Mammary epithelial cell (primary cell): ENCODE measurements around the gene PIK3C2G.

Experiments
- CTCF ChIP-seq, 2 donors: IDR thresholded peaks in 1 of 2; conservative IDR thresholded peaks in 1 of 2; 2 replicates each; pipeline ENCODE4 v1.5.1; 2011 to 2012; ENCODE audit warnings: inconsistent platforms in 2 of 2, low read length in 2 of 2, mild to moderate bottlenecking in 2 of 2, control low read depth in 1 of 2, low read depth in 1 of 2; ENCODE audit not compliant: insufficient read depth in 1 of 2; ENCODE audit errors: extremely low read depth in 1 of 2
- EZH2 ChIP-seq: IDR thresholded peaks from 2 replicates; pipeline ENCODE4 v1.6.1; 2012; ENCODE audit warnings: low read length, inconsistent platforms, borderline replicate concordance

DNA sequence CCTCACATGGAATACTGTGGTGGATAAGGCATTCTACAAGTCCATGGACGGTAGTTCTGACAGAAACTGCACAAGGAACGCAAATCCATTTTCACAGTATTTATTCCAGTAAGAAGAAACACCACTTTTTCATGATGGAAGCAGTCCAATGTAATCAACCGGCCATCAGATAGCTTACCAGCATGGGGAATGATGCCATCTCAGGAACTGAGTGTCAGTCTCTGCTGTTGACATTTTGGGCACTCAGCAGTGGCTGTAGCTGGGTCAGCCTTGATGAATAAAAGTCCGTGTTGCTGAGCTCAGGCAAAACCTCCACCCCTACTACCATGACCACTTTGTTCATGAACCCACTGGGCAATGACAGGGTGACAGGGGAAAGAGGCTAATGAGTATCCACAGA, 373.1 kb downstream of the PIK3C2G start:
- no peak for TF ChIP-seq CTCF (conservative IDR thresholded peaks at IDR 0.05 in 1 of 2, IDR thresholded peaks at IDR 0.05 in 1 of 2; ENCODE audit: extremely low read depth in 1 of 2, insufficient read depth in 1 of 2, low read depth in 1 of 2, low read length in 2 of 2)
- TF ChIP-seq EZH2, result no peak
